ENCODE results near the gene NDUFA7.
A peak's percentile ranks its signal among the peaks of the same experiment; 100 is the strongest.
"Not testable (repeated sequence)": the region's sequence is repeated elsewhere in the genome, so short reads cannot be mapped to it uniquely, and the experiment has no call there.

Gene NDUFA7

DNA sequence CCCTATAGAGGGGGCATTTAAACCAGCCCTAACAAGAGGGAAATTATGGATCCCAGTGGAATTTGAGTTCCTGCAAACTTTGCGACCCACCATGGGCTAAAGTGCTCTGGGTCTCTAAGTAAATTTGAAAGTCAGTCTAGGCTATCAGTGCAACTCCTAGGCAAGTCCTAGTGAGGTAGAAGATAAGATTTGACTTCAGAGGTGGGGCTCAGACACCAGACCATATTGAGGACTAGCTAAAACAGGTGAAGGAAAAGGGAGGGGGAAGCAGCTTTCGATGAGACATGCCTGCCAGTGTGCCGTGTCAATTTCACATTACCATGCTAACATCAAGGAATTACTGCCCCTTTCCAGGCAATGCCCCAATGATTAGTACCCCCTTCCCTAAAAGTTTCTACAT is 51.5 kb downstream of the NDUFA7 start:
- no peaks in the 10 kb centered on the region for H3K9me2 ChIP-seq (replicated peaks; ENCODE audit: low read depth, low read length)
- peak overlapping the region; percentile 75 for H3K4me3 ChIP-seq (ENCODE audit: low read length, poor library complexity, severe bottlenecking)
- no peaks in the 10 kb centered on the region for H3K27me3 ChIP-seq (ENCODE audit: insufficient read depth, low read length, poor library complexity, severe bottlenecking)
- TF ChIP-seq EZH2phosphoT487 (IDR thresholded peaks at IDR 0.05; ENCODE audit: borderline replicate concordance) (no peak), CTCF (conservative IDR thresholded peaks at IDR 0.05; ENCODE audit: low read length) (no peak)
- peaks cover 33% of the 10 kb centered on the region for H3K79me2 ChIP-seq (ENCODE audit: insufficient read depth, low read length)
- peak overlapping the region; percentile 66 for H3K9ac ChIP-seq (ENCODE audit: low read depth, low read length, poor library complexity, severe bottlenecking)
- H2AFZ ChIP-seq (ENCODE audit: low read length) = peak overlapping the region; percentile 67; the same call in 1 of the 2 replicates
- peak overlapping the region; percentile 68 for H3K4me2 ChIP-seq (ENCODE audit: low read depth, low read length, poor library complexity, severe bottlenecking)
- peaks cover 4% of the 10 kb centered on the region for H4K20me1 ChIP-seq (ENCODE audit: insufficient read depth, low read length, poor library complexity, severe bottlenecking)
- no peaks in the 10 kb centered on the region for H3F3A ChIP-seq (ENCODE audit: low read depth)
- no peaks in the 10 kb centered on the region for H3K9me3 ChIP-seq (ENCODE audit: insufficient read depth, low read depth, low read length)
- peaks cover 6% of the 10 kb centered on the region for H3K4me1 ChIP-seq (ENCODE audit: insufficient read depth, low read length, poor library complexity, severe bottlenecking)
- peaks cover 5% of the 10 kb centered on the region; the same call in 1 of the 2 replicates for H3K36me3 ChIP-seq (ENCODE audit: insufficient read depth, low read length)

DNA sequence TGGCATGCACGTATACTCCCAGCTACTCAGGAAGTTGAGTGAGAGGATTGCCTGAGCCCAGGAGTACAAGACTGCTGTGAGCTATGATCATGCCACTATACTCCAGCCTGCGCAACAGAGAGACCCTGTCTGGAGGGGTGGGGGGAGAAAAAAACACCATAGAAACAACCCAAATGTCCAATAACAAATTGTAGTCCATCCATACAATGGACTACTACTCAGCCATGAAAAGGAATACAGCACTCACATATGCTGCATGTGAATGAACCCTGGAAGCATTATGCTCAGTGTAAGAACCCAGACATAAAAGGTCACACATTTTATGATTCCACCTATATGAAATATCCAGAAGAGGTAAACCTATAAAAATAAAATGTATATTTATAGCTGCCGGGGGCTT is 55.3 kb downstream of the NDUFA7 start:
- H3K4me2 ChIP-seq (ENCODE audit: low read depth, low read length, poor library complexity, severe bottlenecking) = no peak overlapping the region
- no peaks in the 10 kb centered on the region for H3F3A ChIP-seq (ENCODE audit: low read depth)
- H3K9ac ChIP-seq (ENCODE audit: low read depth, low read length, poor library complexity, severe bottlenecking) = no peak overlapping the region
- no peaks in the 10 kb centered on the region for H3K27me3 ChIP-seq (ENCODE audit: insufficient read depth, low read length, poor library complexity, severe bottlenecking)
- H3K4me3 ChIP-seq (ENCODE audit: low read length, poor library complexity, severe bottlenecking) = no peak overlapping the region
- no peaks in the 10 kb centered on the region for H3K9me2 ChIP-seq (replicated peaks; ENCODE audit: low read depth, low read length)
- H3K79me2 ChIP-seq (ENCODE audit: insufficient read depth, low read length) = peaks cover 51% of the 10 kb centered on the region
- H3K9me3 ChIP-seq (ENCODE audit: insufficient read depth, low read depth, low read length) = no peaks in the 10 kb centered on the region
- no peak for TF ChIP-seq EZH2phosphoT487 (IDR thresholded peaks at IDR 0.05; ENCODE audit: borderline replicate concordance)
- TF ChIP-seq CTCF (conservative IDR thresholded peaks at IDR 0.05; ENCODE audit: low read length) = no peak
- H2AFZ ChIP-seq (ENCODE audit: low read length) = no peak overlapping the region
- H3K4me1 ChIP-seq (ENCODE audit: insufficient read depth, low read length, poor library complexity, severe bottlenecking) = peaks cover 6% of the 10 kb centered on the region
- peaks cover 4% of the 10 kb centered on the region for H4K20me1 ChIP-seq (ENCODE audit: insufficient read depth, low read length, poor library complexity, severe bottlenecking)
- peaks cover 11% of the 10 kb centered on the region; the same call in 1 of the 2 replicates for H3K36me3 ChIP-seq (ENCODE audit: insufficient read depth, low read length)

- H3K9me2 ChIP-seq (replicated peaks; ENCODE audit: low read depth, low read length); H3K9ac ChIP-seq (ENCODE audit: low read depth, low read length, poor library complexity, severe bottlenecking); H4K20me1 ChIP-seq (ENCODE audit: insufficient read depth, low read length, poor library complexity, severe bottlenecking); H3K36me3 ChIP-seq (ENCODE audit: insufficient read depth, low read length); H3K27me3 ChIP-seq (ENCODE audit: insufficient read depth, low read length, poor library complexity, severe bottlenecking); H3K4me1 ChIP-seq (ENCODE audit: insufficient read depth, low read length, poor library complexity, severe bottlenecking); H3K9me3 ChIP-seq (ENCODE audit: insufficient read depth, low read depth, low read length); H3F3A ChIP-seq (ENCODE audit: low read depth); H3K4me3 ChIP-seq (ENCODE audit: low read length, poor library complexity, severe bottlenecking); H2AFZ ChIP-seq (ENCODE audit: low read length); H3K4me2 ChIP-seq (ENCODE audit: low read depth, low read length, poor library complexity, severe bottlenecking): not testable (repeated sequence)
- H3K79me2 ChIP-seq (ENCODE audit: insufficient read depth, low read length) = peaks cover 48% of the 10 kb centered on the region; the same call in 1 of the 2 replicates
Measured at GRCh38 chr19:8264248-8264647, 56.9 kb downstream of the NDUFA7 start.

DNA sequence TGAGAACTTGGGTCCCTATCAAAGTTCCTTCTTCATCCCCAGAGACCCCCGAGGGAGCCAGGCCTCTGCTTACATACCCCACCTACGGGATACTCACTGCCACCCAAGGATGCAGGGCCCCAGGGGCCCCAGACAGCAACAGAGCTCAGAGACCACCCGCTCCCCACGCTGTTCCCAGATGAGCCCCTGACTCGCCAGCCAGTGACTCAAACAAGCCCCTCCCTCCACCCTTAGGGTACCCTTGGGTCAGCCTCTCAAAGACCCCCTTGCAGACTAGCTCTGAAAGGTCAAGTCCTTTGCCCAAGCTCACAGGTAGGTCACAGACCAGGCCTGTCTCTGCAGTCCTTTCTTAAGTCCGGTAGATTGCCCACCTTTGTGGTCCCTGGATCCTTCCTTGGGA is 58.7 kb downstream of the NDUFA7 start:
- H3K27me3 ChIP-seq (ENCODE audit: insufficient read depth, low read length, poor library complexity, severe bottlenecking) = no peaks in the 10 kb centered on the region
- no peaks in the 10 kb centered on the region for H3K4me1 ChIP-seq (ENCODE audit: insufficient read depth, low read length, poor library complexity, severe bottlenecking)
- H3K79me2 ChIP-seq (ENCODE audit: insufficient read depth, low read length) = peaks cover 46% of the 10 kb centered on the region; the same call in 1 of the 2 replicates
- no peak overlapping the region for H3K4me2 ChIP-seq (ENCODE audit: low read depth, low read length, poor library complexity, severe bottlenecking)
- H3K9me3 ChIP-seq (ENCODE audit: insufficient read depth, low read depth, low read length) = no peaks in the 10 kb centered on the region
- H3K4me3 ChIP-seq (ENCODE audit: low read length, poor library complexity, severe bottlenecking) = no peak overlapping the region
- peaks cover 13% of the 10 kb centered on the region; the same call in 1 of the 2 replicates for H3K36me3 ChIP-seq (ENCODE audit: insufficient read depth, low read length)
- H2AFZ ChIP-seq (ENCODE audit: low read length) = no peak overlapping the region
- TF ChIP-seq EZH2phosphoT487 (IDR thresholded peaks at IDR 0.05; ENCODE audit: borderline replicate concordance) (no peak), CTCF (conservative IDR thresholded peaks at IDR 0.05; ENCODE audit: low read length) (no peak)
- no peaks in the 10 kb centered on the region for H4K20me1 ChIP-seq (ENCODE audit: insufficient read depth, low read length, poor library complexity, severe bottlenecking)
- no peaks in the 10 kb centered on the region for H3K9me2 ChIP-seq (replicated peaks; ENCODE audit: low read depth, low read length)
- no peak overlapping the region for H3K9ac ChIP-seq (ENCODE audit: low read depth, low read length, poor library complexity, severe bottlenecking)
- H3F3A ChIP-seq (ENCODE audit: low read depth) = no peaks in the 10 kb centered on the region

All from Loucy (cell line).